GM18951 (cell line): ENCODE data around the gene APC2.

Experiments
- POLR2A ChIP-seq: IDR thresholded peaks from 4 replicates; pipeline ENCODE4 v1.6.1; 2011; ENCODE audit warnings: mild to moderate bottlenecking; ENCODE audit not compliant: insufficient read length, insufficient read depth; ENCODE audit errors: extremely low read depth
- in situ Hi-C: fragments of 300-500 bp; cut with MboI; formaldehyde crosslinking; loops from one replicate; pipeline ENCODE4 v1.12.0; 2022; ENCODE audit warnings: low sequenced_read_pairs, mixed read lengths, inconsistent platforms; ENCODE audit not compliant: unreplicated experiment

Gene APC2

DNA sequence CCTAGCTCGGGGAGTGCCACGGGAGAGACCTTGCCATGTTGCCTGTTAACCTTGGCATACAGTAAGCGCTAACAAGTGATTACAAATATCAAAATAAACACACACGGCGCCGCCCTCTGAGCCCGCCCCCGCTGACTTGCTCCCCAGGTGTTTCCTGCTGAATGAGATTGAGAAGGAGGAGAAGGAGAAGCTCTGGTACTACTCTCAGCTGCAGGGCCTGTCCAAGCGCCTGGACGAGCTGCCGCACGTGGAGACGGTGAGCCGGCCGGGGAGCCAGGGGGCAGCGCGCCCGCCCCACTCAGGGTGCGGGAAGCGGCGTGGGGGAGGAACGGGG, 5.0 kb downstream of the APC2 start:
- in situ Hi-C loops, result no loop called here
- no peak for TF ChIP-seq POLR2A

- TF ChIP-seq POLR2A, result no peak
- in situ Hi-C loops, result no loop called here
Observed at GRCh38 chr19:1455336-1456120, 5.6 kb downstream of the APC2 start.

DNA sequence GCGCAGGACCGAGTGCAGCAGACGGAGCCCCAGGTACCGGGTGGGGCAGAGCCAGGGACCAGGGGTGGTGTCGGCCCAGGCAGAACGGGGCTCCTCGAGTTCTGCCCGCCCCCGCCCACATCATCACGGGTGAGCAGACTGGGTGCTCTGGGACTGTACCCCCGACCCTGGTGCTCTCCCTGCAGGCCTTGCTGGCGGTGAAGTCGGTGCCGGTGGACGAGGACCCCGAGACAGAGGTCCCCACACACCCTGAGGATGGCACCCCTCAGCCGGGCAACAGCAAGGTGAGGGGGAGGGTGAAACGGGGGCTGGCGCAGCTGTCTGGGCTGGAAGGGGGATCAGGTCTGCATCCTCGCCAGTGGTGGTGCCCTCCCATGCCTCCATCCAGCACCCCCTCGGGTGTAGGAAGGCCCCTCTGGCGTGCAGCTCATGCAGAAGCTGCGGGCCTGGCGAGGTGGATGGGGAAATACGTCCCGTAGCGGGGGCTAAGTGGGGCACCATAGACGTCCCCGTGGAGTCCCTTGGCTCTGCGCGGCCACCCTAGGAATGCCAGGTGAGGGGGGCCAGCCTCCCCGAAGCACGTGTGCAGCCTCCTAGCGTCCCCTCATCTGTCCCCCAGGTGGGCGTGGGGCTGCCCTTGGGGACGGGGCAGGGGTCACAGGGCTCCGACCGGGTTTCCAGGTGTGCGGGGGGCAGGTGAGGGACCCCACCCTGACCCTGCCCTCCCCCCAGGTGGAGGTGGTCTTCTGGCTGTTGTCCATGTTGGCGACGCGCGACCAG, 6.4 kb downstream of the APC2 start:
- in situ Hi-C loops, result no loop called here
- TF ChIP-seq POLR2A, result no peak

- no peak for TF ChIP-seq POLR2A
- in situ Hi-C loops, result no loop called here
Observed at GRCh38 chr19:1457031-1457739, 7.3 kb downstream of the APC2 start.

- in situ Hi-C loops, result no loop called here
- TF ChIP-seq POLR2A, result no peak
Observed at GRCh38 chr19:1457892-1458291, 8.0 kb downstream of the APC2 start.

- in situ Hi-C loops, result no loop called here
- TF ChIP-seq POLR2A, result no peak
Observed at GRCh38 chr19:1459479-1459878, 9.6 kb downstream of the APC2 start.

DNA sequence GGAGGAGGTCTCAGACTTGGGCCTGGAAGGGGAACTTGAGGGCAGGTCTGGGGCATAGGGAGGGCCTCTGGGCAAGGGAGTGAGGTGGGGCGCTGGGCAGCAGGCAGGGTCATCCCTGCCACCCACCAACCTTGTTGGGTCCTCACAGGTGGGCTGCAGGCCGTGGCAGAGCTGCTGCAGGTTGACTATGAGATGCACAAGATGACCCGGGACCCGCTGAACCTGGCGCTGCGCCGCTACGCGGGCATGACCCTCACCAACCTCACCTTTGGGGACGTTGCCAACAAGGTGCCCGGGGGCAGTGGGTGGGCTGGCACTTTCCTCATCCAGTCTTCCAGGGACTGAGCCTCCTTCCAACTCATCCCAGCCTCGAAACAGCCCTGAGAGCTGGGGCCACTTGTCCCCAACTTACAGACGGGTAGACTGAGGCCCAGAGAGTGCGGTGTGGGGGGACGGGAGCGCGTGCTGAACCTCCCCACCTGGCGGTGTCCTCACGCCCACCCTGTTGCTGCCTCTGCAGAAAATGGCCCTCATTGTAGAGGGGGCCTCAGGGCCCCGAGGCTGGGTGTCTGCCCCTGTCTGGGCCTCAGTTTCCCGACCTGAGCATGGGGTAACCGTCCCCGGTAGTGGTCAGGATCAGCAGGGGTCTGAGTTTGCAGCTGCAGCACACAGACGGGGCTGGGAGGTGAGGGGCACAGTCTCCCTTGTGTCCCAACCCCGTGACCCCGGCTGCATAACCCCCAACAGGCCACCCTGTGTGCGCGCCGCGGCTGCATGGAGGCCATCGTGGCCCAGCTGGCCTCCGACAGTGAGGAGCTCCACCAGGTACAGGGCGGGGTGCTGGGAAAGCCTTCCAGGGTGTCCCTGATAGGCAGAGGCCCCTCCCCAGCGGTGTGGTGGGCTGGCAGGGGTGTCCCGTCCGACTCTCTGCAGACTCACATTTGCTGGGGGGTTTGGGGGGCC, 10.4 kb downstream of the APC2 start:
- in situ Hi-C loops, result no loop called here
- TF ChIP-seq POLR2A, result no peak

DNA sequence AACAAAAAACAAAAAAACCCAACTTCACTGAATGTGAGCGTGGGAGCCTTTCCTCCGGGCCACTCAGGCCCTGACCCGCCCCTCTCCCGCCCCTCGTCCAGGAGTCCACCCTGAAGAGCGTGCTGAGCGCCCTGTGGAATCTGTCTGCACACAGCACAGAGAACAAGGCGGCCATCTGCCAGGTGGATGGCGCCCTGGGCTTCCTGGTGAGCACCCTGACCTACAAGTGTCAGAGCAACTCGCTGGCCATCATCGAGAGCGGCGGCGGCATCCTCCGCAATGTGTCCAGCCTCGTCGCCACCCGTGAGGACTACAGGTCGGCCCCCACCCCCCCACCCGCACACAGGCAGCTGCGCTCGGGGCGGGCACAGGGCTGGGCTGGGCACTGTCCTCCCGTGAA, 11.9 kb downstream of the APC2 start:
- TF ChIP-seq POLR2A, result no peak
- in situ Hi-C loops, result no loop called here

DNA sequence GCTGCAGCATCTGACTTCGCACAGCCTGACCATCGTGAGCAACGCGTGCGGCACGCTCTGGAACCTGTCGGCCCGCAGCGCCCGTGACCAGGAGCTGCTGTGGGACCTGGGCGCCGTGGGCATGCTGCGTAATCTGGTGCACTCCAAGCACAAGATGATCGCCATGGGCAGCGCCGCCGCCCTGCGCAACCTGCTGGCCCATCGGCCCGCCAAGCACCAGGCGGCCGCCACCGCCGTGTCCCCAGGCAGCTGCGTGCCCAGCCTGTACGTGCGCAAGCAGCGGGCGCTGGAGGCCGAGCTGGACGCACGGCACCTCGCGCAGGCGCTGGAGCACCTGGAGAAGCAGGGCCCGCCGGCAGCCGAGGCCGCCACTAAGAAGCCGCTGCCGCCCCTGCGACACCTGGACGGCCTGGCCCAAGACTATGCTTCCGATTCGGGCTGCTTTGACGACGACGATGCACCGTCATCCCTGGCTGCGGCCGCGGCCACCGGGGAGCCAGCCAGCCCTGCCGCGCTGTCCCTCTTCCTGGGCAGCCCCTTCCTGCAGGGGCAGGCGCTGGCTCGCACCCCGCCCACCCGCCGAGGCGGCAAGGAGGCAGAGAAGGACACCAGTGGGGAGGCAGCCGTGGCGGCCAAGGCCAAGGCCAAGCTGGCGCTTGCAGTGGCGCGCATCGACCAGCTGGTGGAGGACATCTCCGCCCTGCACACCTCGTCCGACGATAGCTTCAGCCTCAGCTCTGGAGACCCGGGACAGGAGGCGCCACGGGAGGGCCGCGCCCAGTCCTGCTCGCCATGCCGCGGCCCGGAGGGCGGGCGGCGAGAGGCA, 15.5 kb downstream of the APC2 start:
- in situ Hi-C loops, result no loop called here
- no peak for TF ChIP-seq POLR2A

DNA sequence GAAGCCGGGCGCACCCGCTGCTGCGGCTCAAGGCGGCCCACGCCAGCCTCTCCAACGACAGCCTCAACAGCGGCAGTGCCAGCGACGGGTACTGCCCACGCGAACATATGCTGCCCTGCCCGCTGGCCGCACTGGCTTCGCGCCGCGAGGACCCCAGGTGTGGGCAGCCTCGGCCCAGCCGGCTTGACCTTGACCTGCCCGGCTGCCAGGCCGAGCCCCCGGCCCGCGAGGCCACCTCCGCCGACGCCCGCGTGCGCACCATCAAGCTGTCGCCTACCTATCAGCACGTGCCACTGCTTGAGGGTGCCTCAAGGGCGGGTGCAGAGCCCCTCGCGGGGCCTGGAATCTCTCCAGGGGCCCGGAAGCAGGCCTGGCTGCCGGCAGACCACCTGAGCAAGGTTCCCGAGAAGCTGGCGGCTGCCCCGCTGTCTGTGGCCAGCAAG, 16.1 kb downstream of the APC2 start:
- TF ChIP-seq POLR2A, result no peak
- in situ Hi-C loops, result no loop called here

GRCh38 chr19:1466461-1467214, 16.7 kb downstream of the APC2 start:
- TF ChIP-seq POLR2A, result no peak
- in situ Hi-C loops, result no loop called here
